ENCODE results near the gene USF1. TPM values are rescaled to one million over a fixed set of nuclear protein-coding genes. Genes with fewer than 3 reads are reported as not detected.

Gene USF1
- total and polyA plus RNA-seq, 2 experiments from 2014 or later = 23.8 to 74.8 TPM

GRCh38 chr1:161000736-161001480 lies 44.9 kb downstream of the USF1 start (continued):
- no peak for TF ChIP-seq EZH2phosphoT487 (IDR thresholded peaks at IDR 0.05; ENCODE audit: unreplicated experiment)
- TF ChIP-seq EZH2 (IDR thresholded peaks at IDR 0.05; ENCODE audit: low read depth, unreplicated experiment) = no peak

- Histone ChIP-seq H3K36me3 (ENCODE audit: insufficient read depth) (peaks cover 36% of the 10 kb centered on the region), H4K20me1 (replicated peaks; ENCODE audit: insufficient read depth) (peaks cover 39% of the 10 kb centered on the region), H3K9me2 (ENCODE audit: insufficient read depth) (no peaks in the 10 kb centered on the region), H3K27me3 (ENCODE audit: insufficient read depth) (no peaks in the 10 kb centered on the region), H3K4me3 (no peak overlapping the region), H3K79me2 (replicated peaks; ENCODE audit: insufficient read depth) (peaks cover 32% of the 10 kb centered on the region), H3K4me1 (ENCODE audit: insufficient read depth) (peaks cover 4% of the 10 kb centered on the region; the same call in 1 of the 2 replicates), H3K27ac (ENCODE audit: low read depth) (peak overlapping the region; percentile 59; the same call in 1 of the 2 replicates), H2AFZ (no peak overlapping the region), H3K4me2 (no peak overlapping the region), H3F3A (replicated peaks; ENCODE audit: low read depth) (peaks cover 34% of the 10 kb centered on the region)
- ATAC-seq = no peak
- DNase-seq (ENCODE audit: low spot score) = no peak
- no peaks in the 10 kb centered on the region; the same call in 2 of the 3 replicates for H3K9me3 Mint-ChIP-seq
- no peak overlapping the region for H3K4me3 Mint-ChIP-seq
- no peak overlapping the region for H3K27ac Mint-ChIP-seq
- TF ChIP-seq CREB1 (CRISPR knock-in tag; IDR thresholded peaks at IDR 0.05; ENCODE audit: low read depth) = no peak
- no peak for TF ChIP-seq JUNB (IDR thresholded peaks at IDR 0.05; ENCODE audit: unreplicated experiment)
- TF ChIP-seq ZNF114 (CRISPR knock-in tag; IDR thresholded peaks at IDR 0.05) = no peak
- TF ChIP-seq EZH2 (IDR thresholded peaks at IDR 0.05; ENCODE audit: low read depth, unreplicated experiment) = no peak
- no peak for TF ChIP-seq REST (IDR thresholded peaks at IDR 0.05; ENCODE audit: unreplicated experiment)
- no peak for TF ChIP-seq STAT1 (IDR thresholded peaks at IDR 0.05; ENCODE audit: unreplicated experiment)
- no peak for TF ChIP-seq ETS1 (IDR thresholded peaks at IDR 0.05)
- no peak for TF ChIP-seq EZH2phosphoT487 (IDR thresholded peaks at IDR 0.05; ENCODE audit: unreplicated experiment)
- no peak for TF ChIP-seq NANOG (IDR thresholded peaks at IDR 0.05; ENCODE audit: borderline replicate concordance)
- TF ChIP-seq POLR2AphosphoS5 (IDR thresholded peaks at IDR 0.05; ENCODE audit: low read depth) = no peak
- no peak for TF ChIP-seq ZNF331 (CRISPR knock-in tag; IDR thresholded peaks at IDR 0.05; ENCODE audit: low read depth)
- H3K27me3 Mint-ChIP-seq (ENCODE audit: insufficient read depth, low read depth, poor library complexity) = peaks cover 17% of the 10 kb centered on the region
- peaks cover 17% of the 10 kb centered on the region for H3K4me1 Mint-ChIP-seq
- peaks cover 66% of the 10 kb centered on the region for H3K36me3 Mint-ChIP-seq (ENCODE audit: low read depth)
Observed at GRCh38 chr1:160999376-160999775, 46.4 kb downstream of the USF1 start.

All from GM23338 (cell line).